NCI-H187 treated with DMSO at 0.1 percent for 48 hours (cell line): ENCODE data around the gene ABHD12.

Experiments used
- DNase-seq: peaks from one replicate; lab custom pipeline; 2025; lab: John Stamatoyannopoulos, UW

Gene ABHD12

DNA sequence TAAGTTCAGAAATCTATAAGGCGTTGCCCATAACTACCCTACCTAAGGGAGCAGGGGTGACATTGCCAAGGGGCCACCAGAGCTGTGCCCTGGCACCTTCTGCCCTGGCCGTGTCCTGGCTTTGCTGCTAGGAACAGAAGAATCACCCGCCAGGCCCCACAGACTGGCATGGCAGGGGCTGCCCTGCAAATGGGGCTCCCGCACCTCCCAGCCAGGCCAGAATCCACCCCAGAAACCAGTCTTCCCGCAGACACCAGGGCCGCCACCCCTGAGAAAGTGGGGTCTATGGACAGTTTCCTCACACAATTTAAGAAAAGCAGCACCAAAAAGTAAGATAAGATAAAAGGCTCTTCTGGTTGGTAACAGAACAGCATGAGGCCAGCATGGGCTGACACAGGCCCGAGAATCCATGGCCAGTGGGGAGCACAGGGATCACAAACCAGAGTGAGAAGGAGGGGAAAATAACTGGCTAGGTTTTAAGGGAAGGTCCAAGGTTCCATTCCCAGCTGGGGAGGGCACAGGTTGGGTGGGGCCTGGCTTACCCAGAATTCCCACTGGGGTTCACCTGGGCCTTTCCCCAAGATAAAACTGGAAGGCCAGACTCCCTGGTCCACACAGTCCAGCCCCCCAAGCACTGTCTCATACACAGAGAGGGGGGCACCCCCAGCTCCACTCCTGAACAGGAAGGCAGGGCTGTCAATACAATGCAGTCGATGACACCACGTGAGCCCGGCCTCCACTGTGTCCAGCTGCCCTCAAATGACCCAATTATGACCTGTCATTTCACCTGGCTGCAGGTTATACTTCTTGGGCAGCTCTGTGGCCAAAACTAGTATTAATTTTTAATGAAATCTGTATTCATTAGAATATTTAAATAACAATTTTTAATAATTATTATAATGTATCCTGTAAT, 83.4 kb downstream of the ABHD12 start:
- DNase-seq, result no peak

DNA sequence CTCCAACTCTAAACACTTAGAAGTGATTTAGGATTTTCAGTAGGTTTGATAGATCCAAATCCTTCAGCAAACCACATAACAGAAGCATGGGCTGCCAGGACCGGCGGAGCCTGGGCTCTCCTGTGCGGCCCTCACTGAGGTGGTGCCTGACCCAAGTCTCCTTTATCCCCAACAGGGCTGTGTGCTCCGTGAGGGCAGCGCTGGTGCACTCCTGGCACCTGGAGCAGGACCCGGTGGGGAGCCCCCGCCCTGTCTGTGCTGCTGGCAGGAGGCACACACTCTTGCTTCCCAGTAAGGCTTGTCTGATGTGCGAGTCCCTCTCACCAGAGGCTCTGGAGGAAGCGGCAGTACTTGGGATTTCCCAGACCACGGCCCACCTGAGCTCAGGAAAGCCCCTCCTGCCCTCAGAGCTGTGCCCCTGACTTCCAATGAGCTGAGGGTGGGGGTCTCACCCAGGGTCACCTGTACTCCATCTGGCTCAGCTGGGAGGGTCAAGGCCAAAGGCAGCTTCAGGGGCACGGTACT, 86.5 kb downstream of the ABHD12 start:
- no peak for DNase-seq

DNA sequence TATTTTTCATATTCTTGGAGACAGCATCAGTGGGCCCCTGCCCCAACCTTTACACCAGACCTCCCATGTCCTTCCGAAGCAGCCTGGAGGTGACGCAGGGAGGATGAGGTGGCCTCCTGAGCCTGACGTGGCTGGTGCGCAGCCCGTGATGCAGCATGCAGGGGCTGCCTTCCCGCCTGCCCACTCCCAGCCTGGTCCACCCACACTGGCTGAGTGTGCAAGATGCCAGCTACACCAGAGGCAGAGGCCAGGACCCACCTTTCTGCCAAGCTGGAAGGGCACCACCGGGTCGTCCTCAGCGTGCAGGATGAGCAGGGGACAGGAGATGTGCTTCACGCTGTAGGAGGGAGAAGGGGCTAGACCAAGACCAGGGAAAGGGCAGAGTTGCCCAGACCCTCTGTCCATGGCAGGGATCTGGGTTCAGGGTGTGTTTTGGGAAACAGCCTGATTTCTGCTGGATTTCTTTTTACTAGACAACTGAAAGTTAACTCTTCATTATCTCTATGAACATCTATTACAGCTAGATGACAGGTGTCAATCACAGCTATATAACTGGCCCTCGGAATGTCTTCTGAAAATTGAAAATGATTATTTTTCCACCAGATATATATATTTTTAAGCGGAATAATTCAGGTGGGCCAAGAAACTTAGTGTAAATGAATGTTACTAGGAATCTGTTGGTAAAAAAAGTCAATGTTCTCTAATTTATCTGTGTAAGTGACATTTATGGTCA, 87.2 kb downstream of the ABHD12 start:
- DNase-seq, result no peak

DNA sequence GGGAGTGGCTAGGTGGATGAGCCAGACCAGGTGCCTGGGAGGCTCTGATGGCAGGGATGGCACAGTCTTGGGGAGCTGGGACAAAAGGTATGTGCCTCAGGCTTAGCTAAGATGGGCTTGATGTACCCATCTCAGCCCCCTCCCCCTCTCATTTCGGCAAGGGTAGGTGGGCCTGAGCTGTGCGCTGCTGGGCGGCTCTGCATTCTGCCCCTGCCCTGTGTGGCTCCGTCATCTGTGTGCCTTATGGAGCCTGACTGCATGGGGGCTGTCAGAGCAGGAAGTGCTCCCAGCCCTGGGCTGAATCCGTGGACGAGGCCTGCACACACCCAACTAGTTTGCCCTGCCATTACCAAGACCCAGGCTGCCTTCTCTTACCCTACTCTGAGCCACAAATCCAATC, 88.0 kb downstream of the ABHD12 start:
- no peak for DNase-seq

DNA sequence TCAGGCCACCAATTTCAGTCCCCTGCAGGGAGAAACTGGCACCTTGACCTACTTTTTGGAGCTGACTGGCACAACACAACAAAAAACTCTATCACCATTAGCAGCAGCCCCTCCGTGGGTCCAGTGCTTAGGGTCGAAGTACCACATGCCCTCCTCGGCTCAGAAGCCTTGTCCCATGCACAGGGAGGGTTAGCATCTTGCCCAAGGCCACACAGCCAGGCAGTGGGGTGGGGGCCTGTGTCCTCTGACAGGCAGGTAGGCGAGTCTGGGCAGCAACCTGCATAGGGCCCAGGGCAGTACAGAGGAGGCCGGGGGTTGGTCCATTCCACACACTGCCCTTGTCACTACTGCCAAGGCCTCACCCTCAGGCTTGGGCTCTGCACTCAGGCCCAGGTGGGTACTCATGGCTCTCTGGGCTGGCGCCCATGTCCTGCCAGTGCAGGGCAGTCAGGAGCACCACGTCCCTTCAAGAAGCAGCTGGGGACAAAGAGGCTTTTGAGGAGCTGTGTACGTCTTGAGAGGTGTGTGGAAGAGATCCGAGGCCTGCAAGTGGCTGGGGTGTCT, 89.2 kb downstream of the ABHD12 start:
- no peak for DNase-seq

DNA sequence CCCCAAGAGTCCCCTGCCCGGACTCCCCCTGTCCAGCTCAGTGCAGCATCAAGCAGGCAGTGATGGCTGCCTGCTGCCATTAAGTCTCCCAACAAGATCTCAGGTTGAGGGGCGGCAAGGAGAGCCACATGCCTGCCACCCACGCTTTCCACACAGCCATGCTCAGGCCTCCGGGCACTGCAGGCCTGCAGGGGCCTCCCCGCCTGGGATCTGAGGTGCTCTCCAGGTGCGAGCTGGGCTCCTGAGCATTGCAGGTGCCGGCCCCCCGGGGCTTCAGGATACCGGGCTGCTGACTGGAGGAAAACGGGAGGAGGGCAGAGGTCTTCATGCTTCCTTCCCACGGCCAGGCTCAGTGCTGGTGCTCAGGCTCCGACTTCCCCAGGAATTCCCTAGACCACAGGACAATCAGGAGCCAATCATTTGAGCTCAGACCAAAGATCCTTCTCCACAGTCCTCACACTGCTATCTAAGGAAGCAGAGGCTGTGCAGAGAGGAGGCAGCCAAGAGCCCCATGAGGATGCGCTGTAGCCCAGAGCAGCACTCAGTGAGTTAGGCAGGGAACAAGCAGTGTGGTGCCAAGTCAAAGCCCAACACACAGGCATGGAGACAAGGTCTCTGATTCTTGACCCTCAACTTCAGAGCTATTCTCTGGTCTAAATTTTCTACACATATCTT, 90.0 kb downstream of the ABHD12 start:
- DNase-seq, result no peak

DNA sequence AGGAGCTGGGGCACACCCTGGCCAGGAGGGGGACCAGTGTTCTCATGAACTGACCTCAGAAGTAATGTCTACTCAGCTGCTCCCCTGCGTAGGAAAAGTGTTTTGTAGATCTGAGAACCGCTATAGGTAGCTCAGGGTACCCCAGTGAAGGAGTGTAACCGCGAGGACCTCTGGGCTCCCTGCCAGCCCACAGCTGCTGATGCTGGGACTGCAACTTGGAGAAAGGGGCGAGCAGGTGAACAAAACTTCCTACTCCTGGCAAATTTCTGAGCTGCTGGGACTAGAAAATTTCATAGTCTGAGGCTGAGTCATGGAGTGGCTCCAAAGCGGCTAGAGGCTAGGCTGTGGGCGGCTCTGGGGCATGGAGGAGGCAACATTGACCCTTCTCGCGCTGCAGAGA, 90.8 kb downstream of the ABHD12 start:
- DNase-seq, result no peak

DNA sequence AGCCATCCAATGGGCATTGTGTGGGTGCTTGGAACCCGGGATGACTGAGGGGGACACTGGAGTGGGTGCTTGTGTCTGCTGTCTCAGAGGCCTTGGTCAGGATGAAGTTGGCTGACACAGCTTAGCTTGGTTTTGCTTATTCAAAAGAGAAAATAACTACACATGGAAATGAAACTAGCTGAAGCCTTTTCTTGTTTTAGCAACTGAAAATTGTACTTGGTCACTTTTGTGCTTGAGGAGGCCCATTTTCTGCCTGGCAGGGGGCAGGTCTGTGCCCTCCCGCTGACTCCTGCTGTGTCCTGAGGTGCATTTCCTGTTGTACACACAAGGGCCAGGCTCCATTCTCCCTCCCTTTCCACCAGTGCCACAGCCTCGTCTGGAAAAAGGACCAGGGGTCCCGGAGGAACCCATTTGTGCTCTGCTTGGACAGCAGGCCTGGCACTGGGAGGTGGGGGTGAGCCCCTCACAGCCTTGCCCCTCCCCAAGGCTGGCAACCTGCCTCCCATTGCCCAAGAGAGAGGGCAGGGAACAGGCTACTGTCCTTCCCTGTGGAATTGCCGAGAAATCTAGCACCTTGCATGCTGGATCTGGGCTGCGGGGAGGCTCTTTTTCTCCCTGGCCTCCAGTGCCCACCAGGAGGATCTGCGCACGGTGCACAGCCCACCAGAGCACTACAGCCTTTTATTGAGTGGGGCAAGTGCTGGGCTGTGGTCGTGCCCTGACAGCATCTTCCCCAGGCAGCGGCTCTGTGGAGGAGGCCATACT, 93.3 kb downstream of the ABHD12 start:
- no peak for DNase-seq

DNA sequence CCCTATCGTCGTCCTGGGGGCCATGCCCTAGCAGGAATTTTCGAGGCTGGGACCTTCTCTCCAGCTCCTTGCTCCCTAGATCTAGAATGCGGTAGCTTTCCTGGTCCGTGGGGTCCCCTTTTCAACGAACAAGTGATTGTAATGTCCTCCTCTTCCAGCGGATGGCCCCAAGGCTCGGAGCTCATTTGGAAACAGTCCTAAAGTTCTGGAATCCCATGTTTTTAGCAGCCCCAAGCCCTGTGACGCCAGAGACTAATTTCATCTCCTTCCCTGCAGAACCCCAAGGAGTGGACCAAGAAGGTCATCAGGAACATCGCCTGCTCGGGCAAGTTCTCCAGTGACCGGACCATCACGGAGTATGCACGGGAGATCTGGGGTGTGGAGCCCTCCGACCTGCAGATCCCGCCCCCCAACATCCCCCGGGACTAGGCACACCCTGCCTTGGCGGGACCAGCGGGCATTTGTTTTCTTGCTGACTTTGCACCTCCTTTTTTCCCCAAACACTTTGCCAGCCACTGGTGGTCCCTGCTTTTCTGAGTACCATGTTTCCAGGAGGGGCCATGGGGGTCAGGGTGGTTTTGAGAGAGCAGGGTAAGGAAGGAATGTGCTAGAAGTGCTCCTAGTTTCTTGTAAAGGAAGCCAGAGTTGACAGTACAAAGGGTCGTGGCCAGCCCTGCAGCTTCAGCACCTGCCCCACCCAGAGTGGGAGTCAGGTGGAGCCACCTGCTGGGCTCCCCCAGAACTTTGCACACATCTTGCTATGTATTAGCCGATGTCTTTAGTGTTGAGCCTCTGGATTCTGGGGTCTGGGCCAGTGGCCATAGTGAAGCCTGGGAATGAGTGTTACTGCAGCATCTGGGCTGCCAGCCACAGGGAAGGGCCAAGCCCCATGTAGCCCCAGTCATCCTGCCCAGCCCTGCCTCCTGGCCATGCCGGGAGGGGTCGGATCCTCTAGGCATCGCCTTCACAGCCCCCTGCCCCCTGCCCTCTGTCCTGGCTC, 94.2 kb downstream of the ABHD12 start:
- no peak for DNase-seq

DNA sequence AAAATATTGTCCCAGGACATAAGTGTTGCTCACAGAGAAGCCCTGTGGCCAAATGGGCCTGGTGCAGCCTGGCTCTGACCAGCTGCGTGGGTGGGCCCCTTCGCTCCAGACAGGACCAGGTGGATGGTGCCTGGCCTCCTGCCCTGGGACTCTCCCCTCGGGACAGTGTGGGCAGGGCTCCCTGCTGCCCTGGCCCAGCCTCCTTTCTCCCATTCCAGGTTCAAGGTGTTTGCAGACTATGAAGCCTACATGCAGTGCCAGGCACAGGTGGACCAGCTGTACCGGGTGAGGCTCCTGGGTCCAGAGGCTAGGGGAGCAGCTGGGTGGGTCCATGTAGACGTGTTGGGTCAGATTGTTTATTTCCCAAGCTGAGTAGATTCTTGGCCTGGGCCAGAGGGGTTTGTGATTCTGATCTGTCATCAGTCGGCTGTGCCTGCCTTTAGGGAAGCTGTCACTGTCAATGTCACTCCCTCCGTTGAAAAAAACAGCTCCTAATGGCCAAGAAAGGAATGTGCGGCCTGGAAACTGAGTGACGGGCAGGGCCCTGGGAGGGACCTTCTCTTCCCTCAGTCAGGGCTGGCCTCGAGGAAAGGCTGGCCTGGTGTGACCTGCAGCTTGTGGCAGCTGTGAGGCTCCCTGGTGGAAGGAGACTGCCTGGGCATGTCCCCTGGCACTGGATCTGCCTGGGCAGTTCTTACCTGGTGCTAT, 95.1 kb downstream of the ABHD12 start:
- no peak for DNase-seq

DNA sequence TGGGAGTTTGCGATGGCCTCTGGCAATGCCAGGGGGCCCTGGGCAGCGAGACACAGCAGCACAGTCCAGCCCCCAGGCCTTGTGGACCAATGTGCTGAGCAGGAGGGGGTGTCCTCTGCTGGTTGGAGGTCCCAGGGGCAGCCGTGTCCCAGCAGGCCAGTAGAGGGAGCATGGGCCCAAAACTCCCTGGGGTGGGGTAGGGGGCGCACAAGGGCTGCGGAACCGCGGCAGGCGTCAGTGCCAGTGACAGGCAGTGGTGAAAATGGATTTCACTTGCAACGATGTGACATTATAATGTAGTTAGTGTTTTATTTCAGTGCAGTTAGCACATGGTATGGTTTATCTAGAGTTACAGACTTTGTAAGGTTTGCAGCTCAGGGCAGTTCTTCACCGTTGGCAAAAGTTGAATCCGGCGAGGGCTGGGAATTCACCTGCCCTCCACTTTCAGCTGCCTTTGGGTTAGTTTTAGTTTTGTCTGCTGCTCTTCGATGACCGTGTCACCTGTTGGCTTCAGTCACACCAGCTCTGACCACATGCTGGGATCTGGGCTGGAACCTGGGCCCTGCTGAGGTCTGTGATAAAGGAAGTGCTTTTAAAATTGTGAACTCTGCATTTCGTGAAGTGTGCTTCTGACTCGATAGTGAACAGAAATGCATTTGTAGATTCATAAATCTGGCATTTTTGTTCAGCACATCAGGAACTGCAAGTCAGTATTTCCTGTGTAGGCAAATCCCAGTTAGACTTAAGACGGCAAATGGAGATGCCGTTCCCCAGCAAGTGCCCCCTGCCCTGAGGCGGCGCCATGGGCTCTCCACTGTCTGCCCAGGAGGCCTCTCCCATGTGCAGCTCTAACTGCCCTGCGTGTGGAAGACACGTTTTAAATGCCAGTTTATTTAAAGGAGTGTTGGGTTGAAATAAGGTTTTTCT, 95.9 kb downstream of the ABHD12 start:
- DNase-seq, result no peak

DNA sequence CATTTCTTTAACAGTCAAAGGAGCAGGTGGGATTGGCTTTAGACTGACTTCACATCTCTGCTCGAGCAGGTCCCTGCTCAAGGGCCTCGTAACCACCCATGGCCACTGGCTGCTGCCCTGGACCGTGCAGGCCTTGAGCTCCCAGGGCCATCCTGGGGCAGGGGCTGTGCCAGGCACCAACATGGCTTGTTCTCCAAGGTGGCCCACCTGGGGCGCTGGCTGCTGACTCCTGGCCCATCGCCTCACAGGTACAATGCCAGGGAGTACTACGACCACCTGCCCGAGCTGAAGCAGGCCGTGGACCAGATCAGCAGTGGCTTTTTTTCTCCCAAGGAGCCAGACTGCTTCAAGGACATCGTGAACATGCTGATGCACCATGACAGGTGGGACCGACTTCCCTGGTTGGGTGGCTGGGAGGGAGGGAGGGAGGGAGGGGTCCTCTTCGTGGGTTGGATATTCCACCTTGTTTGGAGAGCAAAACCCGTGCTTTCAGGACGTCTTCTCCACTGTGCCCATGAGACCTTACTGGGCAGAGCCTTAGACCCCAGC, 96.7 kb downstream of the ABHD12 start:
- DNase-seq, result no peak

DNA sequence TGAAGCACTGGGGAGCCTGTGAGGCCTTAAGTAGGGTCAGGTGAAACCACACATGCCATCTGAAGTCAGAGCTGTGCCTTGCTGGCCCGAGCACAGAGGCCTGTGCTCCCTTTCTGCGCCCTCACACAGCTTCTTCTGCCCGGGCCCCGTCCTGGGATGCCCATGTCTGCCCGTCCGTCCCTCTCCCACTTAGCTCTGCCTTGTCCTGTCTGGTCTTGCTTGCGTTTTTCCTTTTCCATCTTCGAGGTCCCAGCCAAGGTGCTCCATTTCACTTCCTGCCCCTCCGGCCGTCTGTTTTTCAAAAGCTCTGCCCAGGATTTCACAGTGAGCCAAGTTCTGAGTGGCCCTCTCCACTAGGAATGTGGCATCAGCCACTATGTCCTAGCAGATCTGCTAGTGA, 97.1 kb downstream of the ABHD12 start:
- DNase-seq, result no peak

DNA sequence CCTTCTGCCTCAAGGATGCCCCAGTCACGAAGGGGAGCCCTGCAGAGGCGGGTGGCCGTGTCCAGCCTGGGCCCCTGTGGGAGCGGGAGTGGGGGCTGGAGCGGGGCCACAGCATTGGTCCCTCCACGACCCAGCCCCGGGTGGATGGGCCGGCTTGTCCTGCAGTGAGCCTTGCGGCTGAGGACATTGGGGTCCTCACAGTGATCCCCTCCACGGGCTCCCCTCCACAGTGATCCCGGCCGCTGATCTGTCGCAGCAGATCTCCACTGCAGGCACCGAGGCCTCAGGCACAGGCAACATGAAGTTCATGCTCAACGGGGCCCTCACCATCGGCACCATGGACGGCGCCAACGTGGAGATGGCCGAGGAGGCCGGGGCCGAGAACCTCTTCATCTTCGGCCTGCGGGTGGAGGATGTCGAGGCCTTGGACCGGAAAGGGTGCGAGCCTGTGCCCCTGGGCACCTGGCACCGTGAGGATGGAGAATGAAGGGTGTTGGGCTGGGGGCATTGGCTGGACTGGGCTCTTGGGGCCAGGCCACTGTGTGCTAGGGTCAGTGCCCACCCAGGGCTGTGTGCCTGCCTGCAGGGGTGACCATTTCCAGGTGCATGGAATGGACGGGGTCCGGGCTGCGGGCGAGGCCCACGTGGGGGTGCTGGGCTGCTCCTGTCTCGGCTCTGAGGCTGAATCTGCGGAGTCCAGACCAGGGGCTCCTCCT, 98.3 kb downstream of the ABHD12 start:
- DNase-seq, result no peak

DNA sequence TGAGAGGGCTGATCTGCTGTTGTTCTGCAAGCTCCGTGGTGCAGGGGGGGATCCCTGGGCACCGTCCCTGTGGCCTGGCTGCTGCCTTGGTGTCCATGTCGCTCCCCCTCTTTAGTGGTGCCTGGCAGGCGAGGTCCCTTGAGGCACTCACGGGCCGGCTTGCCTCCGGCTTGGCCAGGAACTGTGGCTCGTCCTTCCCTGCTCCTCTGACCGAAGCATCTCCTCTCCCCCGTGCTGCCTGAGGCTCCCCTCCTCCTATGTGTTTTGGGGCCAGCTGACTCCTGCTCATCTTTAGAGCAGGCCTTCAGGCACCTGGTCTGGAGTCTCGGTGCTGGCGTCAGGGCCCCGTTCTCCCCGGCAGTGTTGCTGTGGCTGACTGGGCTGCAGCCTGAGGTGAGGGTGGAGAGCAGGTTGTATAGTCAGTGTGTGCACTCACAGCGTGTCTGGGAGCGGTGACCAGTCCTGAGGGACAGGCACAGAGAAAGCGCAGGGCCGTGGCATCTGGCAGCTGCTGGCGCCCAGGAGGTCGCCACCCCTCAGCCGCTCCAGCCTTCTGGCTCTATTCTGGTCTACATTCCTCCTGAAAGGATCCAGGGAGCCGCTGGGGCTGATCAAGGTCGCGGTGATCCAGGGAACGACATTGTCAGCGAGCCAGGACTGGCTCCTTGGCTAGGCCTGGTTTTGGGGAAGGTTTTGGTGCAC, 99.1 kb downstream of the ABHD12 start:
- no peak for DNase-seq

DNA sequence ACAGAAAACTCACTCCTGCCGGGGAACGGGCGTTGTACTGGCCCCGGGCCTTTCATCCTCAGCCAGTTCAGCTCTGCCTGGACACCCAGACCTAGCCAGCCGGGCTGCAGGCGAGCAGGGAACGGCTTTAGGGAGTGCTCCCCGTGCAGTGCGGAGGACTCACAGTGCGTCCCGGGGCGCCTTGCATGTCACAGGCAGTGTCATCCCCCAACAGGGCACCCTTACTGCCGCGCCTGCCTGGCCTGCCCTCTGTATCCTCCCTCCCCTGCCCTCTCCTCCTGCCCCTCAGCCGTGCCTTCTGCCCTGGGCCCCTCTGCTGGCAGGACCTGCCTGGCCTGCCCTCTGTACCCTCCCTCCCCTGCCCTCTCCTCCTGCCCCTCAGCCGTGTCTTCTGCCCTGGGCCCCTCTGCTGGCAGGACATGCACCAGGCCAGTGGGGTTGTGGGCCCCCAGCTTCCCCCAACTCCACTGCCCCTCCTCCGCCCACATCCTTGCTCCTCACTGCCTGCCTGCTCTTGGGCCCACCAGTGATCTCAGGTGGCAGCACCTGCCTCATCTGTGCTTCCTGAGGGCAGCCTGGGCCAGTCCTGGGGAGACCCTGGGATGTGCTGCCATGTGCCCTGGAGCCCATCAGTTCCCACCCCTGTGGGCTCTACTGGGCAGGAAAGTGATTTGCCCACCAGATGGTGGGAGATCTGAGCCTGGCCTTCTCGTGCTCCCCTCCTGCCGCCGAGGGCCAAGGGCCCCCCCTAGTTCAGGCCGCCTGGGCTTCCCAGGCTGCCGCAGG, 99.8 kb downstream of the ABHD12 start:
- DNase-seq, result no peak
